Muscle of leg (tissue), 11 donors: Measurements from ENCODE around the gene ZNF580. TPM values are rescaled to one million over a fixed set of nuclear protein-coding genes. Genes with fewer than 3 reads are reported as not detected.

Experiments used
- DNase-seq: peaks from one replicate; pipeline ENCODE4 v3.0.0; 2013
- H3K27ac ChIP-seq: one replicate; pipeline ENCODE4 v1.5.1; 2013; ENCODE audit warnings: mild to moderate bottlenecking, low read length, control low read depth
- H3K27me3 ChIP-seq: one replicate; pipeline ENCODE4 v1.6.1; 2013; ENCODE audit warnings: low read length; ENCODE audit not compliant: control insufficient read depth, insufficient read depth
- H3K36me3 ChIP-seq: one replicate; pipeline ENCODE4 v1.6.1; 2013; ENCODE audit warnings: low read length; ENCODE audit not compliant: control insufficient read depth, insufficient read depth
- H3K4me1 ChIP-seq: one replicate; pipeline ENCODE4 v1.6.1; 2013; ENCODE audit warnings: low read length; ENCODE audit not compliant: control insufficient read depth, insufficient read depth
- H3K4me3 ChIP-seq: one replicate; pipeline ENCODE4 v1.5.1; 2013; ENCODE audit warnings: low read length, control low read depth
- H3K9me3 ChIP-seq: replicated peaks from 2 replicates; pipeline ENCODE4 v1.6.1; 2013; ENCODE audit warnings: low read depth, low read length; ENCODE audit not compliant: control insufficient read depth
- WGBS: methylation state at CpG from one replicate; pipeline ENCODE4 v1.1.5; 2013; ENCODE audit warnings: missing lambda C conversion rate; ENCODE audit not compliant: insufficient coverage; 5-methylcytosine and 5-hydroxymethylcytosine counted together
- polyA plus RNA-seq, 8 donors: library from polyadenylated mRNA; unstranded; fragments of 120-200 nt; gene quantifications; one replicate each; pipeline versions ENCODE4 v1.2.1 to v1.2.3, GENCODE V29; 2013; ENCODE audit warnings: inconsistent platforms in 1 of 8, low replicate concordance in 1 of 8; ENCODE audit not compliant: insufficient read length in 8 of 8, insufficient read depth in 1 of 8
- total RNA-seq: library from RNA; stranded (reverse); fragments of 120-200 nt; gene quantifications from one replicate; pipeline ENCODE4 v1.2.4, GENCODE V29; 2013

ZNF580 gene
- total and polyA plus RNA-seq, 9 donors, result 5.6 to 28.5 (median 23.3) TPM

GRCh38 chr19:55614711-55615542, 25.9 kb upstream of the ZNF580 start:
- peaks cover 35% of the 10 kb centered on the region for H3K36me3 ChIP-seq
- H3K4me1 ChIP-seq, result peaks cover 9% of the 10 kb centered on the region
- H3K27me3 ChIP-seq, result no peaks in the 10 kb centered on the region
- no peak overlapping the region for H3K4me3 ChIP-seq
- peaks cover 2% of the 10 kb centered on the region for H3K9me3 ChIP-seq
- 96% methylated on average over 71 of the region's 98 CpGs for WGBS
- H3K27ac ChIP-seq, result no peak overlapping the region
- no peak for DNase-seq

- H3K27me3 ChIP-seq, result no peaks in the 10 kb centered on the region
- WGBS, result 97% methylated on average over 88 of the region's 88 CpGs
- H3K4me3 ChIP-seq, result no peak overlapping the region
- H3K4me1 ChIP-seq, result peaks cover 8% of the 10 kb centered on the region
- H3K27ac ChIP-seq, result no peak overlapping the region
- peaks cover 30% of the 10 kb centered on the region for H3K36me3 ChIP-seq
- H3K9me3 ChIP-seq, result no peaks in the 10 kb centered on the region
- no peak for DNase-seq
Measured at GRCh38 chr19:55615543-55616394, 25.0 kb upstream of the ZNF580 start.

- peaks cover 34% of the 10 kb centered on the region for H3K36me3 ChIP-seq
- H3K4me3 ChIP-seq, result no peak overlapping the region
- H3K27me3 ChIP-seq, result no peaks in the 10 kb centered on the region
- DNase-seq, result no peak
- 95% methylated on average over 38 of the region's 38 CpGs for WGBS
- H3K27ac ChIP-seq, result no peak overlapping the region
- no peaks in the 10 kb centered on the region for H3K9me3 ChIP-seq
- peaks cover 3% of the 10 kb centered on the region for H3K4me1 ChIP-seq
Measured at GRCh38 chr19:55616395-55616875, 24.4 kb upstream of the ZNF580 start.

- DNase-seq, result no peak
- no peaks in the 10 kb centered on the region for H3K4me1 ChIP-seq
- peaks cover 36% of the 10 kb centered on the region for H3K36me3 ChIP-seq
- no peak overlapping the region for H3K27ac ChIP-seq
- H3K4me3 ChIP-seq, result no peak overlapping the region
- no peaks in the 10 kb centered on the region for H3K27me3 ChIP-seq
- WGBS, result 90% methylated on average over 8 of the region's 8 CpGs
- H3K9me3 ChIP-seq, result no peaks in the 10 kb centered on the region
Measured at GRCh38 chr19:55617426-55617825, 23.4 kb upstream of the ZNF580 start.

- Histone ChIP-seq H3K4me1 (peaks cover 3% of the 10 kb centered on the region), H3K27me3 (no peaks in the 10 kb centered on the region), H3K9me3 (no peaks in the 10 kb centered on the region), H3K4me3 (no peak overlapping the region), H3K27ac (no peak overlapping the region), H3K36me3 (peaks cover 31% of the 10 kb centered on the region)
- DNase-seq, result no peak
- 61% methylated on average over 2 of the region's 7 CpGs for WGBS
Measured at GRCh38 chr19:55618426-55618825, 22.4 kb upstream of the ZNF580 start.

GRCh38 chr19:55619286-55619685, 21.5 kb upstream of the ZNF580 start:
- no peak overlapping the region for H3K4me3 ChIP-seq
- no peak overlapping the region for H3K27ac ChIP-seq
- WGBS, result 92% methylated on average over 2 of the region's 3 CpGs
- DNase-seq, result no peak
- H3K4me1 ChIP-seq, result peaks cover 9% of the 10 kb centered on the region
- H3K27me3 ChIP-seq, result no peaks in the 10 kb centered on the region
- no peaks in the 10 kb centered on the region for H3K9me3 ChIP-seq
- peaks cover 30% of the 10 kb centered on the region for H3K36me3 ChIP-seq

- Histone ChIP-seq H3K27ac (no peak overlapping the region), H3K36me3 (peaks cover 28% of the 10 kb centered on the region), H3K4me1 (peaks cover 15% of the 10 kb centered on the region), H3K4me3 (no peak overlapping the region), H3K9me3 (no peaks in the 10 kb centered on the region), H3K27me3 (no peaks in the 10 kb centered on the region)
- WGBS, result 86% methylated on average over 8 of the region's 12 CpGs
- DNase-seq, result no peak
Measured at GRCh38 chr19:55620410-55621204, 20.2 kb upstream of the ZNF580 start.

- WGBS, result 72% methylated on average over 7 of the region's 9 CpGs
- DNase-seq, result no peak
- no peak overlapping the region for H3K4me3 ChIP-seq
- no peaks in the 10 kb centered on the region for H3K27me3 ChIP-seq
- peaks cover 24% of the 10 kb centered on the region for H3K36me3 ChIP-seq
- no peaks in the 10 kb centered on the region for H3K9me3 ChIP-seq
- no peak overlapping the region for H3K27ac ChIP-seq
- peaks cover 15% of the 10 kb centered on the region for H3K4me1 ChIP-seq
Measured at GRCh38 chr19:55621205-55621672, 19.6 kb upstream of the ZNF580 start.

GRCh38 chr19:55621673-55622231, 19.1 kb upstream of the ZNF580 start:
- H3K4me3 ChIP-seq, result no peak overlapping the region
- no peaks in the 10 kb centered on the region for H3K27me3 ChIP-seq
- peaks cover 15% of the 10 kb centered on the region for H3K4me1 ChIP-seq
- H3K36me3 ChIP-seq, result peaks cover 19% of the 10 kb centered on the region
- H3K27ac ChIP-seq, result no peak overlapping the region
- 94% methylated on average over 50 of the region's 55 CpGs for WGBS
- no peaks in the 10 kb centered on the region for H3K9me3 ChIP-seq
- no peak for DNase-seq
